NCI-H2029 treated with DMSO at 0.1 percent for 48 hours (cell line): ENCODE data around the gene KERA.

ENCODE experiments used
- DNase-seq: peaks from one replicate; lab custom pipeline; 2025; lab: John Stamatoyannopoulos, UW

Gene KERA

DNA sequence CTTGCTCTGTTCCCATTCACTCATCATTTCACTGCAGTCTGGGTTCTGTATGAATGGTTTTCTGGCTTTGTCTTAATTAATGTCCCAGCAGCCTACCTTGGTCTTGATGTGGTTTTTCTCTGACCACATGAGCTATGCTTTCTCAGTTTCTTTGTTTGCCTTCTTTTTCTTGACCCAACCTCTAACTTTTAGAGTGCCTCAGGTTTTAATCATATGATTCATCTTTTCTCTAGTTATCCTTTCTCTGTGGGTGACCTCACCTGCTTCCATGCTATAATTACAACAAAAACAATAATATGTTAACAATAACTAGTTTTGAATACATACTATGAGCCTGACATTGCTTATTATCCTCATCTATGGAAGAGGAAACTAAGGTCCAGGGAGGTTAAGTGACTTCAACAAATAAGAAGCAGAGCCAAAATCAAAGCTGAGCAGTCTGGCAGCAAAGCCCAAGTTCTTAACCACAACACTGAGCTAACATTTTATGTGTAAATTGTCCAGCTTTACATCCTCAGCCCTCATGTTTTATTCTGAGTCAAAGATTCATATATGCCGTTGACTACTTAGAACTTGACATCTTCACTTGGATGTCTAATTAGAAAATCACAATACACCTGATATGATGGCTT is 48.4 kb downstream of the KERA start:
- no peak for DNase-seq

GRCh38 chr12:91007531-91008290 is 50.1 kb downstream of the KERA start:
- no peak for DNase-seq

DNA sequence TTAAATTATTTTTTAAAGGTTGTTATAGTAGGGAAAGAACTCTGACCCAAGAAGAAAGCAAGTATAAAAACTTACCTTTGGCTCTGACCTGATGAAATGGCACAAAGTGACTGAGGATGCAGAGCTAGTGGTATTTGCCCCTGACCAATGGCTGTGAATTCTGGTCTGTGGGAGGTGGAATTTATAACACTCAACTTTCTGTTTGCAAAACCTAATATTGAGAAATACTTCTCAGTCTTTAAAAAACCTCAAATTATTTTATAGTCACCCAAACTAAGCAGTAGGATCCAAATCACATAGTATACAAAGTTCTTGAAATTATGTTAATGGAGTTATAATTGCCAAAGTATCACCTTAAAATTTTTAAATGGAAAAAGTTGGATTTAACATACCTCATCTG is 53.0 kb downstream of the KERA start, which contains the start of gene EPYC:
EPYC (minus strand) TSS at position 101 of the 400 bp plus-strand sequence. CDS start 2,407 bp downstream, outside the sequence.
- DNase-seq = no peak

DNA sequence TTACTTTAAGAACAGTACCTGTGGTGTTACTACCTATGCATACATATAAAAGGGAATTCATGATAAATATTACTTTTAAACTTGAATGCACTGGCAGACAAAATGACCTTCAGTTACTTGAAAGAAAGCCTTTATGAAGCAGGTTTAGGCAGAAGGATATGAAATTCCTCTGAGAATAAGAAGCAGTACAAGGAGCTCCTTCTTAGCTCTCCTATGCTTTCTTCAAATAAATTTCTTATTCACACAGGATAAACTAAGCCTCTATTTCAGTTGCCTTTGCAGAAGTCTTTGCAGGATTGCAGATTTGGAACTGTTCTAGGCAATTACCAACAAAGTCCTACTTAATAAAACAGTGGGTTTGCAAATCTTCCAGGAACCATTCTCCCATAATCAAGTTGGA is 54.1 kb downstream of the KERA start:
- no peak for DNase-seq

GRCh38 chr12:91001306-91001705 is 56.5 kb downstream of the KERA start:
- DNase-seq = no peak
